ENCODE results near the gene FAM193B.

FAM193B gene

GRCh38 chr5:177504086-177505056 is 50.0 kb downstream of the FAM193B start:
- TF ChIP-seq ZC3H10 (CRISPR knock-in tag; IDR thresholded peaks at IDR 0.05) (no peak), TCF4 (CRISPR knock-in tag; IDR thresholded peaks at IDR 0.05; ENCODE audit: borderline replicate concordance) (no peak)
- ATAC-seq, result no peak

DNA sequence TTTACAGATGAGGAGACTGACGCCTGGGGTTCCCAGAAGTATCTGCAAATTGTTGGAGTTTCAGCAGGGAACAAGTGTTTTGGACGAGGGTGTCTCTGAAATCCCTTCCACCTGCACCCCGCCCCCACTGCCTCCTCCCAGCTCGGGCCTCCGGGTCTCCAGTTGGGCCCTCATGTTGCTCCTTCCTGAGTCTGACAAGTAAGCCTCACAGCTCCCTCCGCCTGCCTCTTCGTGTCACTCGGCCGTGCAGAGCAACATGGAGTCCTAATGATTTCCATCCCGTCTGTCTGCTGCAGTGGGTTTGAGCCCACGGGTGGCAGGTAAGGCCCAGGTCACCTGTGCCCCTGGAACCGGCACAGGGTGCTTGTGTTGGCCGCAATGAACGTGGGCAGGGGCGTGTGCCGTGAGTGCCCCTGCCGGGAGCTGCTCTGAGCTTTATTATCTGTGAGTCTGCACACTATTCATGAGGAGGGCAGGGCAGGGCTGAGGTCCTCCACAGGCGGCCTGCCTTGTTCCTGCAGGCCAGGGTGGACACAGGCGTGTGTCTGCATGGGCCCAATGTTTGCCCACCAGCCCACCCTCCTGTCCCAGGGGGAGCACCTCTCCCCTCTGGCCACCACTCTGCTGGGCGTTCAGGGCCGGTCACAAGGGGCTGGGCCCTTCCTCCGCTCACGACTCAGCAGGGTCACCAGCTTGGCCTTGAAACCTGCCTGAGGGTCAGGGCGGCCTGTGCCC is 50.8 kb downstream of the FAM193B start:
- no peak for TF ChIP-seq ZC3H10 (CRISPR knock-in tag; IDR thresholded peaks at IDR 0.05)
- ATAC-seq, result no peak

GRCh38 chr5:177502886-177503285 is 51.5 kb downstream of the FAM193B start:
- no peak for ATAC-seq
- TF ChIP-seq ISL1 (CRISPR knock-in tag; IDR thresholded peaks at IDR 0.05) (no peak), ARNTL (CRISPR knock-in tag; IDR thresholded peaks at IDR 0.05; ENCODE audit: borderline replicate concordance, low read depth) (no peak), RARB (CRISPR knock-in tag; IDR thresholded peaks at IDR 0.05) (no peak), PATZ1 (CRISPR knock-in tag; IDR thresholded peaks at IDR 0.05; ENCODE audit: borderline replicate concordance) (no peak), ZNF70 (CRISPR knock-in tag; IDR thresholded peaks at IDR 0.05) (no peak), TCF4 (CRISPR knock-in tag; IDR thresholded peaks at IDR 0.05; ENCODE audit: borderline replicate concordance) (no peak), SNAI2 (CRISPR knock-in tag; IDR thresholded peaks at IDR 0.05) (no peak), PPARA (CRISPR knock-in tag; IDR thresholded peaks at IDR 0.05; ENCODE audit: borderline replicate concordance) (no peak), ZFP30 (CRISPR knock-in tag; IDR thresholded peaks at IDR 0.05) (no peak), ZNF8 (CRISPR knock-in tag; IDR thresholded peaks at IDR 0.05) (no peak), OSR1 (CRISPR knock-in tag; IDR thresholded peaks at IDR 0.05) (no peak)
- TF ChIP-seq, protein P1, sequence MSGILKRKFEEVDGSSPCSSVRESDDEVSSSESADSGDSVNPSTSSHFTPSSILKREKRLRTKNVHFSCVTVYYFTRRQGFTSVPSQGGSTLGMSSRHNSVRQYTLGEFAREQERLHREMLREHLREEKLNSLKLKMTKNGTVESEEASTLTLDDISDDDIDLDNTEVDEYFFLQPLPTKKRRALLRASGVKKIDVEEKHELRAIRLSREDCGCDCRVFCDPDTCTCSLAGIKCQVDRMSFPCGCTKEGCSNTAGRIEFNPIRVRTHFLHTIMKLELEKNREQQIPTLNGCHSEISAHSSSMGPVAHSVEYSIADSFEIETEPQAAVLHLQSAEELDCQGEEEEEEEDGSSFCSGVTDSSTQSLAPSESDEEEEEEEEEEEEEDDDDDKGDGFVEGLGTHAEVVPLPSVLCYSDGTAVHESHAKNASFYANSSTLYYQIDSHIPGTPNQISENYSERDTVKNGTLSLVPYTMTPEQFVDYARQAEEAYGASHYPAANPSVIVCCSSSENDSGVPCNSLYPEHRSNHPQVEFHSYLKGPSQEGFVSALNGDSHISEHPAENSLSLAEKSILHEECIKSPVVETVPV (CRISPR knock-in tag; IDR thresholded peaks at IDR 0.05), result no peak
- TF ChIP-seq, protein P2, sequence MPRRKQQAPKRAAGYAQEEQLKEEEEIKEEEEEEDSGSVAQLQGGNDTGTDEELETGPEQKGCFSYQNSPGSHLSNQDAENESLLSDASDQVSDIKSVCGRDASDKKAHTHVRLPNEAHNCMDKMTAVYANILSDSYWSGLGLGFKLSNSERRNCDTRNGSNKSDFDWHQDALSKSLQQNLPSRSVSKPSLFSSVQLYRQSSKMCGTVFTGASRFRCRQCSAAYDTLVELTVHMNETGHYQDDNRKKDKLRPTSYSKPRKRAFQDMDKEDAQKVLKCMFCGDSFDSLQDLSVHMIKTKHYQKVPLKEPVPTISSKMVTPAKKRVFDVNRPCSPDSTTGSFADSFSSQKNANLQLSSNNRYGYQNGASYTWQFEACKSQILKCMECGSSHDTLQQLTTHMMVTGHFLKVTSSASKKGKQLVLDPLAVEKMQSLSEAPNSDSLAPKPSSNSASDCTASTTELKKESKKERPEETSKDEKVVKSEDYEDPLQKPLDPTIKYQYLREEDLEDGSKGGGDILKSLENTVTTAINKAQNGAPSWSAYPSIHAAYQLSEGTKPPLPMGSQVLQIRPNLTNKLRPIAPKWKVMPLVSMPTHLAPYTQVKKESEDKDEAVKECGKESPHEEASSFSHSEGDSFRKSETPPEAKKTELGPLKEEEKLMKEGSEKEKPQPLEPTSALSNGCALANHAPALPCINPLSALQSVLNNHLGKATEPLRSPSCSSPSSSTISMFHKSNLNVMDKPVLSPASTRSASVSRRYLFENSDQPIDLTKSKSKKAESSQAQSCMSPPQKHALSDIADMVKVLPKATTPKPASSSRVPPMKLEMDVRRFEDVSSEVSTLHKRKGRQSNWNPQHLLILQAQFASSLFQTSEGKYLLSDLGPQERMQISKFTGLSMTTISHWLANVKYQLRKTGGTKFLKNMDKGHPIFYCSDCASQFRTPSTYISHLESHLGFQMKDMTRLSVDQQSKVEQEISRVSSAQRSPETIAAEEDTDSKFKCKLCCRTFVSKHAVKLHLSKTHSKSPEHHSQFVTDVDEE (CRISPR knock-in tag; IDR thresholded peaks at IDR 0.05), result no peak
- TF ChIP-seq, protein P3, sequence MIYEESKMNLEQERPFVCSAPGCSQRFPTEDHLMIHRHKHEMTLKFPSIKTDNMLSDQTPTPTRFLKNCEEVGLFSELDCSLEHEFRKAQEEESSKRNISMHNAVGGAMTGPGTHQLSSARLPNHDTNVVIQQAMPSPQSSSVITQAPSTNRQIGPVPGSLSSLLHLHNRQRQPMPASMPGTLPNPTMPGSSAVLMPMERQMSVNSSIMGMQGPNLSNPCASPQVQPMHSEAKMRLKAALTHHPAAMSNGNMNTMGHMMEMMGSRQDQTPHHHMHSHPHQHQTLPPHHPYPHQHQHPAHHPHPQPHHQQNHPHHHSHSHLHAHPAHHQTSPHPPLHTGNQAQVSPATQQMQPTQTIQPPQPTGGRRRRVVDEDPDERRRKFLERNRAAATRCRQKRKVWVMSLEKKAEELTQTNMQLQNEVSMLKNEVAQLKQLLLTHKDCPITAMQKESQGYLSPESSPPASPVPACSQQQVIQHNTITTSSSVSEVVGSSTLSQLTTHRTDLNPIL (CRISPR knock-in tag; IDR thresholded peaks at IDR 0.05; ENCODE audit: low read depth), result no peak

- ATAC-seq, result no peak
- TF ChIP-seq, protein P4, sequence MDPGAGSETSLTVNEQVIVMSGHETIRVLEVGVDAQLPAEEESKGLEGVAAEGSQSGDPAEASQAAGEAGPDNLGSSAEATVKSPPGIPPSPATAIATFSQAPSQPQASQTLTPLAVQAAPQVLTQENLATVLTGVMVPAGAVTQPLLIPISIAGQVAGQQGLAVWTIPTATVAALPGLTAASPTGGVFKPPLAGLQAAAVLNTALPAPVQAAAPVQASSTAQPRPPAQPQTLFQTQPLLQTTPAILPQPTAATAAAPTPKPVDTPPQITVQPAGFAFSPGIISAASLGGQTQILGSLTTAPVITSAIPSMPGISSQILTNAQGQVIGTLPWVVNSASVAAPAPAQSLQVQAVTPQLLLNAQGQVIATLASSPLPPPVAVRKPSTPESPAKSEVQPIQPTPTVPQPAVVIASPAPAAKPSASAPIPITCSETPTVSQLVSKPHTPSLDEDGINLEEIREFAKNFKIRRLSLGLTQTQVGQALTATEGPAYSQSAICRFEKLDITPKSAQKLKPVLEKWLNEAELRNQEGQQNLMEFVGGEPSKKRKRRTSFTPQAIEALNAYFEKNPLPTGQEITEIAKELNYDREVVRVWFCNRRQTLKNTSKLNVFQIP (CRISPR knock-in tag; IDR thresholded peaks at IDR 0.05; ENCODE audit: borderline replicate concordance, low read depth), result no peak
- TF ChIP-seq TOX (CRISPR knock-in tag; IDR thresholded peaks at IDR 0.05; ENCODE audit: borderline replicate concordance) (no peak), RARB (CRISPR knock-in tag; IDR thresholded peaks at IDR 0.05) (no peak), PATZ1 (CRISPR knock-in tag; IDR thresholded peaks at IDR 0.05; ENCODE audit: borderline replicate concordance) (no peak), GLIS3 (CRISPR knock-in tag; IDR thresholded peaks at IDR 0.05) (no peak), PPARA (CRISPR knock-in tag; IDR thresholded peaks at IDR 0.05; ENCODE audit: borderline replicate concordance) (no peak), BACH2 (CRISPR knock-in tag; IDR thresholded peaks at IDR 0.05; ENCODE audit: borderline replicate concordance) (no peak), CSDC2 (CRISPR knock-in tag; IDR thresholded peaks at IDR 0.05) (no peak)
- TF ChIP-seq, protein P1 (CRISPR knock-in tag; IDR thresholded peaks at IDR 0.05), result no peak
These were observed 52.3 kb downstream of the FAM193B start for GRCh38 chr5:177501874-177502678.
